C4-2B (cell line): Measurements from ENCODE around the gene PRKG2.

Experiments used
- CTCF ChIP-seq: fragments of 450-650 bp; conservative IDR thresholded peaks from 2 replicates; pipeline ENCODE4 v1.5.1; 2017; ENCODE audit warnings: mild to moderate bottlenecking
- ZFX ChIP-seq: fragments of 450-650 bp; IDR thresholded peaks from 2 replicates; pipeline ENCODE4 v1.6.1; 2017

GRCh38 chr4:81062001-81062400, 153.0 kb downstream of the PRKG2 start:
- TF ChIP-seq CTCF = no peak
- TF ChIP-seq ZFX = no peak
